GM21447 (cell line): Measurements from ENCODE around the gene SLC2A4.

Experiments
- ATAC-seq: cut with Tn5 transposase; IDR thresholded peaks from one replicate; pipeline ENCODE4 v1.9.1; 2021; ENCODE audit not compliant: unreplicated experiment

The SLC2A4 gene

GRCh38 chr17:7296189-7296861 lies 14.8 kb downstream of the SLC2A4 start:
- ATAC-seq, result no peak

GRCh38 chr17:7304179-7304578 lies 22.7 kb downstream of the SLC2A4 start:
- ATAC-seq, result no peak

- ATAC-seq, result peak; percentile 66
Observed at GRCh38 chr17:7306911-7307685, 25.6 kb downstream of the SLC2A4 start, which contains the start of gene EIF5A. TSS of gene EIF5A (plus strand) at chr17:7307628. CDS start at chr17:7309636, 2,008 bp downstream.

- ATAC-seq, result no peak
Observed at GRCh38 chr17:7307686-7308624, 26.4 kb downstream of the SLC2A4 start.

- no peak for ATAC-seq
Observed at GRCh38 chr17:7308625-7309433, 27.3 kb downstream of the SLC2A4 start.

GRCh38 chr17:7309628-7310027 lies 28.1 kb downstream of the SLC2A4 start:
- ATAC-seq, result no peak

GRCh38 chr17:7311110-7311705 lies 29.7 kb downstream of the SLC2A4 start:
- no peak for ATAC-seq

GRCh38 chr17:7312432-7313087 lies 31.0 kb downstream of the SLC2A4 start:
- ATAC-seq, result no peak

- ATAC-seq, result no peak
Observed at GRCh38 chr17:7313088-7313889, 31.8 kb downstream of the SLC2A4 start.

- ATAC-seq, result no peak
Observed at GRCh38 chr17:7313890-7314718, 32.6 kb downstream of the SLC2A4 start.

GRCh38 chr17:7314719-7315569 lies 33.4 kb downstream of the SLC2A4 start, which contains the start of gene GPS2:
TSS of gene GPS2 (minus strand) at chr17:7315360. CDS start at chr17:7315052, 308 bp downstream.
- peak; percentile 71 for ATAC-seq

GRCh38 chr17:7315570-7316235 lies 34.2 kb downstream of the SLC2A4 start:
- no peak for ATAC-seq

GRCh38 chr17:7317161-7317803 lies 35.8 kb downstream of the SLC2A4 start:
- no peak for ATAC-seq

GRCh38 chr17:7318121-7318860 lies 36.8 kb downstream of the SLC2A4 start:
- ATAC-seq, result no peak

- ATAC-seq, result no peak
Observed at GRCh38 chr17:7321466-7321865, 39.9 kb downstream of the SLC2A4 start.
